HG03571 (cell line): ENCODE data around the gene PARVG.

Source experiments
- ATAC-seq: cut with Tn5 transposase; IDR thresholded peaks from one replicate; pipeline ENCODE4 v1.9.1; 2021; ENCODE audit not compliant: unreplicated experiment

PARVG gene

DNA sequence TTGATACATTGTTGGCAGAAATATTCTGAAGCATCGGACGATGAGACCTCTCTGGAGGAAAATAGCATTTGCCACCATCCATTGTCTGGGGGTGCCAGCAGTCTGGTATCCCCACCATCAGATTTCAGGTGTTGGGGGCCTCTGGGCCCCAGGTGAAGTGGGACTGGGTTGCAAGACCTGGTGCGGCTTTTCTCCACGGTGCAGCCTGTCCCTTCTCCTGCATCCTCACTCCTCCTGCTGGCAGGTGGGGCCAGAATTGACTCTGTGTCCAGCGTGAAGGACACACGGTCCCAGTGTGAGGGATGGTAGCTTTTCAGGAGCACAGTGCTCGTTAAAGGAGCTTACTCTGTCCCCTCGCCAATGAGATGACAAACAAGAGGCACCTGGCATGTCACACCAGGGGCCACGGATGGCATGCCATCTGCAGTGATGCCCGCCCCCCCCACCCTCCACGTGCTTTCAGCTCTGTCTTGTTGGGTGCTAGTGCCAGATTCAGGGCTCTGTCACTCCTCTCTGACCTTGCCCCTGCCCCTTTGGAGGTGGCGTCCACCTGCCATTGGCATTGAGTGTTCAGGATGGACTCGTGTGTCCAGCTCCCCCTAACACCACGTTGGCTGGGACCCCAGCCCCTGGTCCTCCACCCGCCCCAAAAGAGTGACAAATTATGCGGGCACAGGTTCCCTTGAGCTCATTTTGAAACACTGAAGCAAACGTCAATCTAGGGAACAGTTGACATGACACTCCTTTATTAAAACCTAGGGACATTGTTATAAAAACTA is 62.4 kb downstream of the PARVG start:
- ATAC-seq, result no peak

- no peak for ATAC-seq
Observed at GRCh38 chr22:44243761-44244160, 63.0 kb downstream of the PARVG start.

DNA sequence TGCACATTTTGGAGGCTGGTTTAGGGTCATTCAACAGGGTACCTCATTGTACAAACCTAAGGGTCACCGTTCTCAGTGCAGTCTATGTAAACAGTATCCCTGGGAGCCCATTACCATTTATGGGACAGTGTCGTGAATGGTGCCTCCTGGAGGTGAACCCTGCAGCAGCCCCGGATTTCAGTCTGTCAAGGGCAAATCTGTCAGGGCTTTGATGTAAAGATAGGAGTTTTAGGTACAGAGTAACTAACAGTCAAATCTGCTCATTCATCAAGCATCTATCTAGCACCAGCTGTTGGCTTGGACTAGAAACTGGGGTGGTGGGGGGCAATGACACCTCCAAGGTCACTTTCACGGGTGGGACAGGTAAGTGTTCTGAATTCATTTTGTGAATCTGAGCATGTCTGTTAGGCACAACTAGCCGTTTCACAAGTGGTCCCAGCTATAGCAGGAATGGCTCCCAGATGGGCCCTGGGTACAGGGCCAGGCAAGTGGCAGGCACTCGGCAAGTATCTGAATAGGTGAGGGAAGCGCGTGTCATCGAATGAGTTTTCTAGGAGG is 63.6 kb downstream of the PARVG start:
- ATAC-seq, result no peak

DNA sequence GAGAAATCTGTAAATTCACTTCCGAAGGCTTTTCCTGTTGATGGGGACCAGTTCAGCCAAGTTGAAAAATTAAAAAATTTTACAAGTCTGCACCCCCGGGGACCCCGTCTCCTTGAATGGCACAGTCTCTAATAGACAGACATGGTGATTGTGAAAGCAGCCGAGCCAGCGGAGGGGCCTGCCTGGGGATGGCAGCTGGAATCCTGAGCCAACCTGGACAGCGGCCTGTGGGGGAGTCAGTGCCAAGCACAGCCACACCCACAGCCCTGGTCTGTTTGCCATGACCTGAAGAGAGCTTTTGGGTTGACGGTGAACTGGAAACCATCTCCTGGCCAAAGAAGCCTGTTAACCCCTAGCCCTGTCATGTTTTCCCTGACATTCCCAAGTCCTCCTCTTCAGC is 64.7 kb downstream of the PARVG start:
- ATAC-seq, result no peak

GRCh38 chr22:44245867-44246266 is 65.1 kb downstream of the PARVG start:
- ATAC-seq, result no peak

- ATAC-seq, result no peak
Observed at GRCh38 chr22:44246615-44247326, 66.0 kb downstream of the PARVG start.

- ATAC-seq, result no peak
Observed at GRCh38 chr22:44247346-44247745, 66.6 kb downstream of the PARVG start.

DNA sequence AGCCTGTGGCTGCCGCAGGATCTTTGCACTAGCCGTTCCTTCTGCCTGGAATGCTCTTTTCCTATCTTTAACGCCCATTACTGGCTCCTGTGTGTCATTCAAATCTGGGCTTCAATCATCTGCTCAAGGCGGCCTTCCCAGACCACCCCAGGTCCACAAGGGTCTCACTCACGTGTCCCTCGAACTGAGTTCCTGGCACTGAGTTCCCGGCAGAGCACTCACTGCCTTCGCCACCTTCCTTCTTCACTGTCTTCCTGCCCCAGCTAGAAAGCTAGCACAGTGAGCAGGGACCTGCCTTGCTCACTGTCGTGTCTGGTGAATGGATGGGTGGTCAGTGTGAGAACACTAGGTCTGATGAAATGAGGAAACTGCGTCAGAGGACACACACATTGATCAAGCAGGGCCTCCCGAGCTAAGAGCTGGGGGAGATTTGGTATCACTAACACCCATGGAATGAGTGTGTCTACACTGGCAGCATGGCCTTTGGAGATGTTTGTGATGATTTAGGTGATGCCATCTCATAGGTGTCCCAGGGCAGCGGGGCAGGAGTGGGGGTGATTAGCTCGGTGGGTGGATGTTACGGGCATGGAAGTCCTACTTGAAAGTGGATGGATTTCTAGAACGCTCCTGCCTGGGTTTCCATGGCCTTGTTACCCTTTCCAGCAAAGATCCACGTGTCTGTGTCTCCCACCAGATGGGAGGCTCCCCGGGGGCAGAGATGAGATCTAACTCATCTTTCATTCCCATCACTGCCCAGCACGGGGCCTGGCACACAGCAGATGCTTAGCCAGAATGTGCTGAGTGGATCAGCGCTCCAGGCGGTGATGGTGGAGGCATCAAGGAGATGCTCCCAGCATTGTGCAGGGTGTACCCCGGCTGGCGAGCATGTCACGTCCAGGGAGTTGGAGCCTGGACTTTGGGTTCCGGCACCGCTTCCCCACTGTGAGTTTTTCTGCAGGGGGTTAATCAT is 67.5 kb downstream of the PARVG start:
- ATAC-seq, result no peak

DNA sequence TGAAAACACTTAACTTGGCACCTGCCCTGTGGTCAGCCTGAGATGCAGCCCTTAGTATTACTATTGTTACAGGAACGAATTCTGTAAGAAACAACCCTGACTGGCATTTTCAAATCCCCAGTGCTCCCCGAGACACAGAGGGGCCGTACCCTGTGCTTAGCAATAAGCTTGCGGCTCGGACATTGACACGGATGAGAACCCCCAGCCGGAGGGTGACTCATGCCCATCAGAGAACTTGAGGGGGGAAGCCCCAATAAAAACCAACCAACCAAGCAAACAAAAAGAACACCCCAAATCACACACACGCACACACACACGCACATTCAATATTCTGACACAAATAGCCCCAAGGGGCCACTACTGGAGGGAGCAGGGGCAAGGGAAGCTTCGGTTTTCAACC is 68.2 kb downstream of the PARVG start:
- no peak for ATAC-seq

GRCh38 chr22:44249376-44250147 is 68.8 kb downstream of the PARVG start:
- no peak for ATAC-seq

GRCh38 chr22:44254811-44255210 is 74.1 kb downstream of the PARVG start:
- no peak for ATAC-seq

DNA sequence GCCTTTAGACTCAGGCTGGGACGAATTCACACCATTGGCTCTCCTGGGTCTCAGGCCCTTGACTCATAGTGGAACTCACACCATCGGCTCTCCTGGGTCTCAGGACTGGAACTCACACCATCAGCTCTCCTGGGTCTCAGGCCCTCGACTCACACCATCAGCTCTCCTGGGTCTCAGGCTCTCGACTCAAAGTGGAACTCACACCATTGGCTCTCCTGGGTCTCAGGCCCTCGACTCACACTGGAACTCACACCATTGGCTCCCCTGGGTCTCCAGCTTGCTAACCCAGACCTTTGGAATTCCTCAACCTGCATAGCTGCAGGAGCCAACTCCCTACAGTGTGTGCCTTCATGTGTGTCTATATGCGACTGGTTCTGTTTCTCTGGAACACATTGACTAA is 75.4 kb downstream of the PARVG start:
- no peak for ATAC-seq

GRCh38 chr22:44256556-44257485 is 76.1 kb downstream of the PARVG start:
- ATAC-seq, result no peak
